K562 (cell line): ENCODE data around the gene POLR1D. TPM values are rescaled to one million over a fixed set of nuclear protein-coding genes. Genes with fewer than 3 reads are reported as not detected.

Experiments
- ATAC-seq: fragments of 200-7000 bp; cut with Tn5 transposase; 3 replicates; pipeline ENCODE4 v1.9.1; 2020; ENCODE audit warnings: moderate library complexity
- BruUV-seq: library from RNA; stranded (reverse); fragments of 400-500 nt; replicated peaks from 2 replicates; lab custom pipeline; 2021; lab: Mats Ljungman, UMichigan
- CTCF ChIA-PET: fragments of 300-600 bp; formaldehyde crosslinking; extraction: SDS; loops from one replicate; lab custom pipeline; 2021; ENCODE audit warnings: low intra/inter-chr PET ratio; lab: Yijun Ruan, JAX
- POLR2A ChIA-PET: fragments of 300-600, 350-650 bp; sonication (Branson Sonifier 250); formaldehyde crosslinking; extraction: SDS; loops from one replicate; lab custom pipeline; 2021; ENCODE audit warnings: antibody characterized with exemption, inconsistent platforms; lab: Yijun Ruan, JAX
- DNase-seq, 4 experiments: peaks; one replicate each; pipeline versions ENCODE4 v3.0.0 to v3.0.0-alpha.2; 2011 to 2018; ENCODE audit warnings: low spot score in 3 of 4, mixed read lengths in 3 of 4; ENCODE audit errors: extremely low read depth in 1 of 4
- FAIRE-seq: peaks from 2 replicates; lab custom pipeline; 2011; peaks lifted over from hg19 to GRCh38; lab: Jason Lieb, UNC
- H2AFZ ChIP-seq: 2 replicates; pipeline ENCODE4 v1.6.0; 2011; ENCODE audit warnings: low read depth, low read length, control low read depth, inconsistent platforms
- H3K27ac ChIP-seq: fragments of 200-600 bp; 3 replicates; pipeline ENCODE4 v1.8.0; 2011; ENCODE audit warnings: low read depth, mild to moderate bottlenecking, control low read depth, inconsistent platforms, low read length, moderate library complexity, mixed read lengths; ENCODE audit errors: extremely low read depth
- H3K27me3 ChIP-seq, 2 experiments: fragments of 300-600 bp in 1 of 2; 2 replicates in 1 of 2; 3 replicates in 1 of 2; pipeline versions ENCODE4 v1.6.0 to v1.8.0; 2011; ENCODE audit warnings: inconsistent platforms in 2 of 2, low read length in 2 of 2, mild to moderate bottlenecking in 1 of 2, mixed read lengths in 1 of 2, moderate library complexity in 1 of 2; ENCODE audit not compliant: control insufficient read depth in 2 of 2, insufficient read depth in 2 of 2
- H3K36me3 ChIP-seq: fragments of 300-600 bp; 3 replicates; pipeline ENCODE4 v1.8.0; 2011; ENCODE audit warnings: mild to moderate bottlenecking, low read length, inconsistent platforms; ENCODE audit not compliant: control insufficient read depth, insufficient read depth
- H3K4me1 ChIP-seq, 2 experiments: fragments of 200-600 bp in 1 of 2; replicated peaks in 1 of 2; 2 replicates in 1 of 2; 3 replicates in 1 of 2; pipeline versions ENCODE4 v1.5.1 to v1.8.0; 2011; ENCODE audit warnings: inconsistent platforms in 2 of 2, low read length in 2 of 2, mild to moderate bottlenecking in 1 of 2, mixed read lengths in 1 of 2, moderate library complexity in 1 of 2; ENCODE audit not compliant: control insufficient read depth in 2 of 2, insufficient read depth in 2 of 2
- H3K4me2 ChIP-seq: 2 replicates; pipeline ENCODE4 v1.6.1; 2011; ENCODE audit warnings: low read length, control low read depth, inconsistent platforms, mixed read lengths; ENCODE audit not compliant: insufficient read depth
- H3K4me3 ChIP-seq: fragments of 200-600 bp; sonication (generic), shearing (Covaris generic); 2 replicates; pipeline ENCODE4 v1.5.1; 2016; ENCODE audit warnings: control low read depth, inconsistent platforms
- H3K79me2 ChIP-seq: fragments of 200-600 bp; 3 replicates; pipeline ENCODE4 v1.8.0; 2011; ENCODE audit warnings: low read length, inconsistent platforms; ENCODE audit not compliant: control insufficient read depth, insufficient read depth
- H3K9ac ChIP-seq, 2 experiments: 2 replicates each; pipeline versions ENCODE4 v1.6.0 to v1.6.1; 2011; ENCODE audit warnings: low read depth in 2 of 2, low read length in 2 of 2, control low read depth in 1 of 2, inconsistent platforms in 1 of 2, mild to moderate bottlenecking in 1 of 2, mixed read lengths in 1 of 2; ENCODE audit not compliant: insufficient read depth in 1 of 2
- H3K9me1 ChIP-seq: one replicate; pipeline ENCODE4 v1.6.0; 2011; ENCODE audit warnings: inconsistent platforms, mild to moderate bottlenecking, low read length, moderate library complexity; ENCODE audit not compliant: control insufficient read depth, insufficient read depth
- H3K9me3 ChIP-seq: replicated peaks from 2 replicates; pipeline ENCODE4 v1.5.1; 2011; ENCODE audit warnings: low read depth, low read length, inconsistent platforms; ENCODE audit not compliant: control insufficient read depth, insufficient read depth
- H4K20me1 ChIP-seq: replicated peaks from 2 replicates; pipeline ENCODE4 v1.6.1; 2011; ENCODE audit warnings: low read length, inconsistent platforms, mixed read lengths; ENCODE audit not compliant: control insufficient read depth, insufficient read depth
- PHB2 ChIP-seq: fragments of 450-650 bp; IDR thresholded peaks from 2 replicates; pipeline ENCODE4 v1.6.1; 2017; ENCODE audit warnings: low read depth
- TEAD1 ChIP-seq, 2 experiments: fragments of 450-650 bp in 1 of 2; sonication (generic) in 1 of 2; formaldehyde crosslinking; IDR thresholded peaks; 2 replicates each; pipeline versions ENCODE4 v1.4.0 to v1.8.0; 2020 to 2022; ENCODE audit warnings: mild to moderate bottlenecking in 2 of 2, missing genetic modification reagents in 1 of 2
- WGBS: fragments of 100-300 bp; shearing (Covaris generic); methylation state at CpG from one replicate; pipeline ENCODE4 v1.1.6; 2016; ENCODE audit warnings: low coverage, mixed read lengths; ENCODE audit not compliant: insufficient coverage; ENCODE audit errors: missing lambda C conversion rate; 5-methylcytosine and 5-hydroxymethylcytosine counted together
- in situ Hi-C: fragments of 300-500 bp; cut with MboI; formaldehyde crosslinking; loops from 4 replicates; pipeline ENCODE4 v1.15.0; 2018; ENCODE audit warnings: inconsistent platforms, mixed read lengths
- intact Hi-C: fragments of 100-400 bp; cut with micrococcal nuclease; formaldehyde crosslinking; loops from 2 replicates; pipeline ENCODE4 v1.14.2; 2022
- polyA plus RNA-seq, 8 experiments: library from polyadenylated mRNA; depleted of rRNA in 4 of 8; stranded (reverse) in 5 of 8; unstranded in 3 of 8; fragments of >200 nt; fragmentation: Nextera tagmentation in 2 of 8; fragmentation: Illumina TruSeq in 1 of 8; extraction: Ambion mirVana in 2 of 8; extraction: Trizol in 1 of 8; gene quantifications; 2 replicates each; pipeline versions ENCODE4 v1.2.1 to v1.2.3, GENCODE V29; 2011 to 2014; ENCODE audit warnings: inconsistent platforms in 1 of 8, missing spikeins in 1 of 8
- total RNA-seq, 7 experiments: library from RNA; depleted of rRNA in 6 of 7; stranded (reverse); fragments of >200 nt in 6 of 7; fragmentation: Illumina TruSeq in 2 of 7; extraction: Trizol in 2 of 7; gene quantifications; 2 replicates each; pipeline versions ENCODE4 v1.2.1 to v1.2.3, GENCODE V29; 2011 to 2021; ENCODE audit warnings: low replicate concordance in 1 of 7
- TF ChIP-seq, protein P1 (sequence below), 2 experiments: fragments of 450-650 bp in 1 of 2; IDR thresholded peaks; 2 replicates each; pipeline ENCODE4 v1.6.1; 2011 to 2017; ENCODE audit warnings: low read depth in 2 of 2, antibody characterized with exemption in 1 of 2, borderline replicate concordance in 1 of 2, low read length in 1 of 2, mild to moderate bottlenecking in 1 of 2, mixed read lengths in 1 of 2; ENCODE audit not compliant: control insufficient read depth in 1 of 2
- TF ChIP-seq, protein P2 (sequence below): fragments of 250-450 bp; sonication (Bioruptor Pico); IDR thresholded peaks from 2 replicates; pipeline ENCODE4 v1.4.0; 2020; ENCODE audit warnings: mild to moderate bottlenecking
- TF ChIP-seq, protein P3 (sequence below): sonication (generic); IDR thresholded peaks from 2 replicates; pipeline ENCODE4 v1.6.1; 2016
- TF ChIP-seq, protein P4 (sequence below): conservative IDR thresholded peaks from 2 replicates; pipeline ENCODE4 v1.6.1; 2011; ENCODE audit warnings: low read depth, mild to moderate bottlenecking, low read length; ENCODE audit not compliant: control insufficient read depth

Gene POLR1D
- total and polyA plus RNA-seq, 9 of the 15 experiments (the other 6 are each of a cell fraction or from before 2014, with no cell fraction given): 107 to 188 (median 145) TPM

GRCh38 chr13:27643334-27644132 lies 21.8 kb downstream of the POLR1D start:
- H4K20me1 ChIP-seq: no peaks in the 10 kb centered on the region
- ATAC-seq (no peak), FAIRE-seq (peak; percentile 37), DNase-seq (no peak)
- no peaks in the 10 kb centered on the region for H3K9me3 ChIP-seq
- CTCF ChIA-PET: no interaction called here
- no peak overlapping the region for H3K9ac ChIP-seq
- 0 out of 2 replicates have a peak overlapping the region, but pooled peaks have one; percentile 14 for H2AFZ ChIP-seq
- no peaks in the 10 kb centered on the region for H3K27me3 ChIP-seq
- H3K4me1 ChIP-seq: peaks cover 0 to 12% of the 10 kb centered on the region in 2 experiments; a peak in 4 of 5 replicates
- H3K4me2 ChIP-seq: peak overlapping the region; percentile 7; the same call in 1 of the 2 replicates
- no peaks in the 10 kb centered on the region for H3K9me1 ChIP-seq
- no TSS peak for BruUV-seq
- WGBS: 15% methylated on average over 5 of the region's 5 CpGs
- no peak overlapping the region for H3K4me3 ChIP-seq
- H3K79me2 ChIP-seq: peaks cover 14% of the 10 kb centered on the region
- intact Hi-C loops: no loop called here
- POLR2A ChIA-PET: interaction anchor here (1.0 to 1.2 kb wide), 2 partner anchors 11 to 23 kb away, joined by 3 read pairs; partner anchors contain the start of gene LNX2
- TF ChIP-seq, protein P1, sequence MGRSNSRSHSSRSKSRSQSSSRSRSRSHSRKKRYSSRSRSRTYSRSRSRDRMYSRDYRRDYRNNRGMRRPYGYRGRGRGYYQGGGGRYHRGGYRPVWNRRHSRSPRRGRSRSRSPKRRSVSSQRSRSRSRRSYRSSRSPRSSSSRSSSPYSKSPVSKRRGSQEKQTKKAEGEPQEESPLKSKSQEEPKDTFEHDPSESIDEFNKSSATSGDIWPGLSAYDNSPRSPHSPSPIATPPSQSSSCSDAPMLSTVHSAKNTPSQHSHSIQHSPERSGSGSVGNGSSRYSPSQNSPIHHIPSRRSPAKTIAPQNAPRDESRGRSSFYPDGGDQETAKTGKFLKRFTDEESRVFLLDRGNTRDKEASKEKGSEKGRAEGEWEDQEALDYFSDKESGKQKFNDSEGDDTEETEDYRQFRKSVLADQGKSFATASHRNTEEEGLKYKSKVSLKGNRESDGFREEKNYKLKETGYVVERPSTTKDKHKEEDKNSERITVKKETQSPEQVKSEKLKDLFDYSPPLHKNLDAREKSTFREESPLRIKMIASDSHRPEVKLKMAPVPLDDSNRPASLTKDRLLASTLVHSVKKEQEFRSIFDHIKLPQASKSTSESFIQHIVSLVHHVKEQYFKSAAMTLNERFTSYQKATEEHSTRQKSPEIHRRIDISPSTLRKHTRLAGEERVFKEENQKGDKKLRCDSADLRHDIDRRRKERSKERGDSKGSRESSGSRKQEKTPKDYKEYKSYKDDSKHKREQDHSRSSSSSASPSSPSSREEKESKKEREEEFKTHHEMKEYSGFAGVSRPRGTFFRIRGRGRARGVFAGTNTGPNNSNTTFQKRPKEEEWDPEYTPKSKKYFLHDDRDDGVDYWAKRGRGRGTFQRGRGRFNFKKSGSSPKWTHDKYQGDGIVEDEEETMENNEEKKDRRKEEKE (IDR thresholded peaks at IDR 0.05; ENCODE audit: borderline replicate concordance in 1 of 2, control insufficient read depth in 1 of 2, low read depth in 2 of 2, low read length in 1 of 2): no peak
- TF ChIP-seq PHB2 (no peak), TEAD1 (CRISPR knock-in tag; IDR thresholded peaks at IDR 0.05) (no peak)
- TF ChIP-seq, protein P2, sequence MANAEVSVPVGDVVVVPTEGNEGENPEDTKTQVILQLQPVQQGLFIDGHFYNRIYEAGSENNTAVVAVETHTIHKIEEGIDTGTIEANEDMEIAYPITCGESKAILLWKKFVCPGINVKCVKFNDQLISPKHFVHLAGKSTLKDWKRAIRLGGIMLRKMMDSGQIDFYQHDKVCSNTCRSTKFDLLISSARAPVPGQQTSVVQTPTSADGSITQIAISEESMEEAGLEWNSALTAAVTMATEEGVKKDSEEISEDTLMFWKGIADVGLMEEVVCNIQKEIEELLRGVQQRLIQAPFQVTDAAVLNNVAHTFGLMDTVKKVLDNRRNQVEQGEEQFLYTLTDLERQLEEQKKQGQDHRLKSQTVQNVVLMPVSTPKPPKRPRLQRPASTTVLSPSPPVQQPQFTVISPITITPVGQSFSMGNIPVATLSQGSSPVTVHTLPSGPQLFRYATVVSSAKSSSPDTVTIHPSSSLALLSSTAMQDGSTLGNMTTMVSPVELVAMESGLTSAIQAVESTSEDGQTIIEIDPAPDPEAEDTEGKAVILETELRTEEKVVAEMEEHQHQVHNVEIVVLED (CRISPR knock-in tag): no peak
- TF ChIP-seq, protein P3, sequence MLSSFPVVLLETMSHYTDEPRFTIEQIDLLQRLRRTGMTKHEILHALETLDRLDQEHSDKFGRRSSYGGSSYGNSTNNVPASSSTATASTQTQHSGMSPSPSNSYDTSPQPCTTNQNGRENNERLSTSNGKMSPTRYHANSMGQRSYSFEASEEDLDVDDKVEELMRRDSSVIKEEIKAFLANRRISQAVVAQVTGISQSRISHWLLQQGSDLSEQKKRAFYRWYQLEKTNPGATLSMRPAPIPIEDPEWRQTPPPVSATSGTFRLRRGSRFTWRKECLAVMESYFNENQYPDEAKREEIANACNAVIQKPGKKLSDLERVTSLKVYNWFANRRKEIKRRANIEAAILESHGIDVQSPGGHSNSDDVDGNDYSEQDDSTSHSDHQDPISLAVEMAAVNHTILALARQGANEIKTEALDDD: peak; percentile 25; the same call in 1 of the 2 replicates
- TF ChIP-seq, protein P4, sequence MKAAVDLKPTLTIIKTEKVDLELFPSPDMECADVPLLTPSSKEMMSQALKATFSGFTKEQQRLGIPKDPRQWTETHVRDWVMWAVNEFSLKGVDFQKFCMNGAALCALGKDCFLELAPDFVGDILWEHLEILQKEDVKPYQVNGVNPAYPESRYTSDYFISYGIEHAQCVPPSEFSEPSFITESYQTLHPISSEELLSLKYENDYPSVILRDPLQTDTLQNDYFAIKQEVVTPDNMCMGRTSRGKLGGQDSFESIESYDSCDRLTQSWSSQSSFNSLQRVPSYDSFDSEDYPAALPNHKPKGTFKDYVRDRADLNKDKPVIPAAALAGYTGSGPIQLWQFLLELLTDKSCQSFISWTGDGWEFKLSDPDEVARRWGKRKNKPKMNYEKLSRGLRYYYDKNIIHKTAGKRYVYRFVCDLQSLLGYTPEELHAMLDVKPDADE: no peak
- in situ Hi-C loops: no loop called here
- H3K27ac ChIP-seq: no peak overlapping the region
- peaks cover 4% of the 10 kb centered on the region; the same call in 1 of the 3 replicates for H3K36me3 ChIP-seq
